ENCODE data around the gene ZNF747. TPM values are rescaled to one million over a fixed set of nuclear protein-coding genes. Genes with fewer than 3 reads are reported as not detected.
"Not testable (repeated sequence)": the region's sequence is repeated elsewhere in the genome, so short reads cannot be mapped to it uniquely, and the experiment has no call there.

ZNF747 gene
- total RNA-seq, 1 donor from 2014 or later, result 6.0 TPM

GRCh38 chr16:30557957-30558788 lies 23.5 kb upstream of the ZNF747 start, which contains the start of gene ZNF764:
Gene ZNF764 (minus strand): TSS chr16:30558374. CDS start chr16:30558182, 192 bp downstream.
- DNase-seq (ENCODE audit: extremely low read depth, low read depth, low spot score), result peak; percentile 82

- DNase-seq (ENCODE audit: extremely low read depth, low read depth, low spot score), result no peak
These were observed 23.0 kb upstream of the ZNF747 start for GRCh38 chr16:30557707-30557956.

GRCh38 chr16:30556125-30556473 lies 21.4 kb upstream of the ZNF747 start:
- no peak for DNase-seq (ENCODE audit: extremely low read depth, low read depth, low spot score)

- no peak for DNase-seq (ENCODE audit: extremely low read depth, low read depth, low spot score)
These were observed 20.9 kb upstream of the ZNF747 start for GRCh38 chr16:30555315-30556124.

- no peak for DNase-seq (ENCODE audit: extremely low read depth, low read depth, low spot score)
These were observed 20.1 kb upstream of the ZNF747 start for GRCh38 chr16:30554557-30555314.

GRCh38 chr16:30553393-30553899 lies 18.8 kb upstream of the ZNF747 start:
- DNase-seq (ENCODE audit: extremely low read depth, low read depth, low spot score), result no peak

- no peak for DNase-seq (ENCODE audit: extremely low read depth, low read depth, low spot score)
These were observed 18.3 kb upstream of the ZNF747 start for GRCh38 chr16:30552956-30553355.

GRCh38 chr16:30551781-30552180 lies 17.1 kb upstream of the ZNF747 start:
- DNase-seq (ENCODE audit: extremely low read depth, low read depth, low spot score), result no peak

- DNase-seq (ENCODE audit: extremely low read depth, low read depth, low spot score), result no peak
These were observed 14.0 kb upstream of the ZNF747 start for GRCh38 chr16:30548416-30549253.

- DNase-seq (ENCODE audit: extremely low read depth, low read depth, low spot score), result no peak
These were observed 11.5 kb upstream of the ZNF747 start for GRCh38 chr16:30546115-30546514.

GRCh38 chr16:30543067-30543466 lies 8.4 kb upstream of the ZNF747 start:
- no peak for DNase-seq (ENCODE audit: extremely low read depth, low read depth, low spot score)

- no peak for DNase-seq (ENCODE audit: extremely low read depth, low read depth, low spot score)
These were observed 7.1 kb upstream of the ZNF747 start for GRCh38 chr16:30541502-30542329.

- not testable (repeated sequence) for DNase-seq (ENCODE audit: extremely low read depth, low read depth, low spot score)
These were observed 6.3 kb upstream of the ZNF747 start for GRCh38 chr16:30540916-30541464.

GRCh38 chr16:30539986-30540526 lies 5.4 kb upstream of the ZNF747 start:
- DNase-seq (ENCODE audit: extremely low read depth, low read depth, low spot score), result not testable (repeated sequence)

GRCh38 chr16:30539000-30539964 lies 4.6 kb upstream of the ZNF747 start:
- no peak for DNase-seq (ENCODE audit: extremely low read depth, low read depth, low spot score)

- DNase-seq (ENCODE audit: extremely low read depth, low read depth, low spot score), result not testable (repeated sequence)
These were observed 1.9 kb upstream of the ZNF747 start for GRCh38 chr16:30536391-30537024.

GRCh38 chr16:30535777-30536190 lies 1.1 kb upstream of the ZNF747 start:
- DNase-seq (ENCODE audit: extremely low read depth, low read depth, low spot score), result no peak
